Epidermal melanocyte (primary cell): ENCODE data around the gene FADS1.

Experiments
- DNase-seq: peaks from one replicate; pipeline ENCODE4 v3.0.0; 2011; ENCODE audit warnings: low spot score; ENCODE audit not compliant: insufficient read length

The FADS1 gene

DNA sequence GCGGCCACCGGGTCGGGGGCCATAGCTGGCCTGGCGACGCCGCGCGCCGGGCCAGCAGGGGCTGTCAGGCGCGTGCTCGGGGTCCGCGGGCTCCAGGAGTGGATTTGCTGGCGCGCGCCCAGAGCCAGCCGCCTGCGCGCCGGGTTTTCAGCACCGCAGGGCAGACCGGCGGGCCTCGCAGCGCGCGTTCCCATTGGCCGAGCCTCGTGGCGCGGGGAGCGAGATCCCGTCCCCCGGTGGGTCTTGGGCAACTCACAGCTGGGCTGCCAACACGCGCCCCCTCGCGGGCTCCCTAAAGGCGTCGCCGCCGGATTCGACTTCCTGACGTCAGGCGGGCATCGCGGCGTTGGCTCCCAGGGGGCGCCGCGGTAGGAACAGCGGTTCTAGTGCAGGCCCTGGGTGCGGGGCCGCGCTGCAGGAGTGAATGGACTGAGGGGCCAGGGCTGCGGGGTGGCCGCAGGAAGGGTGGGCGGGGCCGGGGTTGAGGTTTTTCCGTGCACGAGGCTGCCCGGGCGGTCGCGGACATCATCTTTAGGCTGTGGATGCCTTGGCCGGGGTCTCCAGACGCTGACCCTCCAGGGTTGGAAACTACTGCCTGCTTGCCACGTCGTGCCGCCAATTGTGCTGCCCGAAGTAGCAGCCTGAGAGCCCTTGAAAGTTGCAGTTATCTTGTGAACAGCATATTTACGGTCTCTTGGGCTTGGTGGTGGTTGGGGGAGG, at the start of gene FADS1:
FADS1 (minus strand) TSS at position 268 of the 720 bp plus-strand sequence; CDS start at position 194, 74 bp downstream.
- peak; percentile 92 for DNase-seq

DNA sequence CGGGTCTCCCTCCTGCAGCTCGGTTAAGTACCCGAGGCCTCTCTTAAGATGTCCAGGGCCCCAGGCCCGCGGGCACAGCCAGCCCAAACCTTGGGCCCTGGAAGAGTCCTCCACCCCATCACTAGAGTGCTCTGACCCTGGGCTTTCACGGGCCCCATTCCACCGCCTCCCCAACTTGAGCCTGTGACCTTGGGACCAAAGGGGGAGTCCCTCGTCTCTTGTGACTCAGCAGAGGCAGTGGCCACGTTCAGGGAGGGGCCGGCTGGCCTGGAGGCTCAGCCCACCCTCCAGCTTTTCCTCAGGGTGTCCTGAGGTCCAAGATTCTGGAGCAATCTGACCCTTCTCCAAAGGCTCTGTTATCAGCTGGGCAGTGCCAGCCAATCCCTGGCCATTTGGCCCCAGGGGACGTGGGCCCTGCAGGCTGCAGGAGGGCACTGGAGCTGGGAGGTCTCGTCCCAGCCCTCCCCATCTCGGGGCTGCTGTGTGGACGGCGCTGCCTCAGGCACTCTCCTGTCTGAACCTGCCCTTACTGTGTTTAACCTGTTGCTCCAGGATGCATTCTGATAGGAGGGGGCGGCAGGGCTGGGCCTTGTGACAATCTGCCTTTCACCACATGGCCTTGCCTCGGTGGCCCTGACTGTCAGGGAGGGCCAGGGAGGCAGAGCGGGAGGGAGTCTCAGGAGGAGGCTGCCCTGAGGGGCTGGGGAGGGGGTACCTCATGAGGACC, 49.6 kb upstream of the FADS1 start:
- no peak for DNase-seq

DNA sequence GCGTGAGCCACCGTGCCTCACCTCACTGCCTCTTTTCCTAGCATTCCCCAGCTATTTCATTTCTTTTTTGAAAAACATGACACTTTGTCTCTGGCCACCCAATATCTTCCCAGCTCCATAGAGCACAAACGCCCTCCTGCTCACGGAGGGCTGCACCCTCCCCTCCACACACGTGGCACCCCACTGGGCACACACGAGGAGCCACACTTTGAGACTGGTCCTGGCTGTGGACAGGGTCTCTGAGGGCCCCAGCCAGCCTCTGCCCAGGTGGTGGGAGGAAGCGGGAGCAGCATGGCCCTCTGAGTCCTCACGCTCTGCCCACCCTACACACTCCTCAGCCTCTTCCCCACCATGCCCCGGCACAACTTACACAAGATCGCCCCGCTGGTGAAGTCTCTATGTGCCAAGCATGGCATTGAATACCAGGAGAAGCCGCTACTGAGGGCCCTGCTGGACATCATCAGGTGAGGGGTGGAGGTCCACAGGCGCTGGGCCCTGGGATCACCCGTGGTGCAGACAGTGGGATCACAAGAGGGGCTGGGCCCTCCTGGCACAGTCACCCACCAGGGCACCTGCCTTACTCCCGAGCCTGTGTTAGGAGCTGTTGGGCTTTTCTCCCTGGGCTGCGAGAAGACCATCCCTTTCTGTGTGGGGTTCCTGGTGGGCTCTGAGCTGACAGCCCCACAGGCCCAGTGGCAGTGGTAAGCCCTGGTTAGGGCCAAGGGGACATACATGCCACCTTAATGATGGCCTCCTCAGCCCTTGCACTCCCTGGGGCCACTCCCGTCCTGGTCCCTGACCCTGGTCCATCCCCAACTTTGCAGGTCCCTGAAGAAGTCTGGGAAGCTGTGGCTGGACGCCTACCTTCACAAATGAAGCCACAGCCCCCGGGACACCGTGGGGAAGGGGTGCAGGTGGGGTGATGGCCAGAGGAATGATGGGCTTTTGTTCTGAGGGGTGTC, 48.3 kb upstream of the FADS1 start:
- no peak for DNase-seq

DNA sequence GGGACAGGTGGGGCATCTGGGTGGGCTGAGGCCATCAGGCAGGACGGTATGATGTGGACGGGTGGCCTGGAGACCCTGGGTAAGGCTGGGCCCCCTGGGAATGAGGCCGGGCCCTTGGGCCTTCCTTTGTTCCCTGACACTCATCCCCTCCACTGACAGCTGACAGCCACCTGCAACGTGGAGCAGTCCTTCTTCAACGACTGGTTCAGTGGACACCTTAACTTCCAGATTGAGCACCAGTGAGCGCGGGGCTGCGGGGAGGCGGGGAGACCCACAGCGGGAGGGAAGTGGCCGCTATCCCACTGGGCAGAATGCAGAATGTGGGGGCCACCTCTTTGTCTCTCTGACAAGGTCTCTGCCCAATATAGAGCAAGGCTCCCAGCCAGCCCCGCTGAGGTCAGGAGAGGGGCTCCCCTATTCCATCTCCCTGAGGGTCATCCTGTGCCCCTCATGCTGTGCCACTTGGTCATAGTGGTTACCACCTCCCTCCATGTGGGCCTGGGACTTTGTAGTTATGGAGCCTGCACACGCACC, 46.8 kb upstream of the FADS1 start:
- DNase-seq: no peak

DNA sequence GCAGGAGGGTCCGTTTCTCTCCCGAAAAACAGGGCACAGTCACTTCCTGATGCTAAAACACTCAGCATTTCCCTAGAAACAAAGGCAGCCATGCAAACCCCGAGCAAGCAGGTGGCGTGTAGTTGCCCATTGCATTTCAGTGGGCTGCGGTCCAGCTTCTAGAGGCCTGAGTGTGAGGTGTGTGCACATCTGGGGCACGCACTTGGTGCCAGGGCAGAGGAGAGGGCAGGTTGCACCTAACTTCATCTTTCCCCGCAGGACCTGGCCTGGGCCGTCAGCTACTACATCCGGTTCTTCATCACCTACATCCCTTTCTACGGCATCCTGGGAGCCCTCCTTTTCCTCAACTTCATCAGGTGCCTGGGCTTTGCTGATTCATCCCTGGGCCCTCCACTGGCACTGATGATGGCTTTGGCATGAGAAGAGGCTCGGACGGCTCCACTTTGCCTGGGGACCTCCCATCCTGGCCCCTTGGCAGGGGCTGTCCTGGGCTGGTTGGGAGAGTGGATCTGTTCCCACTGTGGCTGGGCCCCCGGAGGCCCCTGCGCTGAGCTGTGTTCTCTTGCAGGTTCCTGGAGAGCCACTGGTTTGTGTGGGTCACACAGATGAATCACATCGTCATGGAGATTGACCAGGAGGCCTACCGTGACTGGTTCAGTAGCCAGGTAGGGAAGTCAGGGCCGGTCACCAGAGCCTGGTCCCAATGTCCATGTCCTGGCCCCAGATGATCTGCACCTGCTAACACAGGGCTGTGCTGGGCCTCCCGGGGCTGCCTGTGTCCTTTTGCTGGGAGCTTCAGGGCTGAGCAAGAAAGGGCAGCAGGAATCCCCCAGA, 46.1 kb upstream of the FADS1 start:
- no peak for DNase-seq

DNA sequence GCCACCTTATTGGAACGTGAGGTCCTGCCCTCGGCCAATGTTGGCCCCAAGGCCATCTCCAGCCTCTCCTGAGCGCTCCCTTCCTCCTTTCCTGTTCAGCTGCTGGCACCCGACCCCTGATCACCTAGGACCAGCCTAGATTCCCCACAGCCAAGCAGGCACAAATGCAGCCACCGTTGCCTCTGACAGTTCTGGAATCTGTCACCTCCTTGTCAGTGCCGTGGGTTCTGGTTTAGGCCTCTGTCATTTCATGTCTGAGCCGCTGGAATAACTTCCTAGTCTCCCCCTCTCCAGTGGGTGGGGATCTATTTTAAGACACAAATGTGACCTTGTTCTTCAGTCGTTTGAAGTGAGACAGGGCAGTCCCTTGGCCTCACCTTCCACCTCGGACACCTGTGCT, 44.8 kb upstream of the FADS1 start:
- no peak for DNase-seq

DNA sequence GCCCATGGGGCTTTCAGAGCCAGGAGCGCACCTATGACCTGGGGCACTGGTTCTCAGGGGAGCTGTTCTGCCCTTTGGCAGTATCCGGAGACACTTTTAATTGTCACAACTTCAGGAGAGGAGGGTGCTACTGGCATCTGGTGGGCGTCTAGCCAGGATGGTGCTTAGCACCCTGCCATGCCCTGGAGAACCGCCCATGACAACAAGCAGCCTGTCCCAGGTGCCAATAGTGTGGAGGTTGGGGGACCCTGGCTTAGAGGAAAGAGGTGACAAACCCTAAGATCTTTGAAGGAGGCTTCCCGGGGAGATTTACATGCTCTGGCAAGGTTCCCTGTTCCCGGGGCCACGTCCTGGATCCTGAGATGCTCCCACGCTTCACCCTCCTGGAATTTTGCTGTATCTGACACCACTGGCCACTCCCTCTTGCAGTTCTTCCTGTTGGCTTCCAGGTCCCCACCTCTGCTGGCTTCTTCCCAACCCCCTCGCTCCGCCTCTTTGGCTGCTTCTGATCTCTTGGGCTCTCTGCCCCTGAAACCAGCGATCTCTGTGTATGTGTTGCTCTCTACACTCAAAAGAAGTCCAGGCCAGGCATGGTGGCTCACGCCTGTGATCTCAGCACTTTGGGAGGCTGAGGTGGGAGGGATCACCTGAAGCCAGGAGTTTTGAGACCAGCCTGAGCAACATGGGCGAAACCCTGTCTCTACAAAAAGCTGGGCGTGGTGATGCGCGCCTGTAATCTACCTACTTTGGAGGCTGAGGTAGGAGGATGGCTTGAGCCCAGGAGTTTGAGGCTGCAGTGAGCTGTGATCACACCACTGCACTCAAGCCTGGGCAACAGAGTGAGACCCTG, 43.5 kb upstream of the FADS1 start:
- no peak for DNase-seq

DNA sequence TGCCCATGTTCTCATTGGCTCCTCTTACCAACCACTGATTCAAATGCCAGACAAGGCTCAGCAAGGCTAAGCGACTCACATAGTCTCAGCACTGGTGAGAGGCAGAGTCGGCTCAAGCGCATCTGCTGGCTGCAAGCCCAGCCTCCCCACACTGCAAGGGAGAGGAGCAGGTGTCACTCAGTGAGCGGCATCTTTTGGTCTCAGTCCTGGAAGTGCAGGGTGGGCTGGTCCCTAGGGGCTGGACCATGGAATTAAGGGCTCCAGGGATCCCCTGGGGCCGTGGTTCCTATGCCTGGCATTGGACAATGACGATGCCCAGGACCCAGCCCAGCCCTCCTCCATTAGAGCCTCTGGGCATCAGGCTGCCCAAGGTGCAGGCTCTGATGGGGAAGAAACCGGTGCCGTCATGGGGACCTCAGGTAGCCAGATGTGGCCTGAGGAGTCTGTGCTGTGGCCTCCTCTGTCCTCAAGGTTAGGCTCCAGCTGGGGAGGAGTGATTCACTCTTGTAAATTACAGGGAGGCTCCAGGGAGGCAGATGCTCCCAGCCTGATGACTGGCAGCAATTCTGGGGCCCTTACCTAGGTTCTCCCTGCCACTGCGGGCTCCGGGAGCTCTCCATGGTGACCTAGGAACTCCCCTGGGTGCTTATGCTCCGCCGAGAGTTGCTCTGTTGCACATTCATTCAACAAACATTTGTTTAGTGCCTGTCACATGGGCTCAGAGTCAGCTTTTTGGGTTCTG, 39.3 kb upstream of the FADS1 start:
- DNase-seq: no peak

DNA sequence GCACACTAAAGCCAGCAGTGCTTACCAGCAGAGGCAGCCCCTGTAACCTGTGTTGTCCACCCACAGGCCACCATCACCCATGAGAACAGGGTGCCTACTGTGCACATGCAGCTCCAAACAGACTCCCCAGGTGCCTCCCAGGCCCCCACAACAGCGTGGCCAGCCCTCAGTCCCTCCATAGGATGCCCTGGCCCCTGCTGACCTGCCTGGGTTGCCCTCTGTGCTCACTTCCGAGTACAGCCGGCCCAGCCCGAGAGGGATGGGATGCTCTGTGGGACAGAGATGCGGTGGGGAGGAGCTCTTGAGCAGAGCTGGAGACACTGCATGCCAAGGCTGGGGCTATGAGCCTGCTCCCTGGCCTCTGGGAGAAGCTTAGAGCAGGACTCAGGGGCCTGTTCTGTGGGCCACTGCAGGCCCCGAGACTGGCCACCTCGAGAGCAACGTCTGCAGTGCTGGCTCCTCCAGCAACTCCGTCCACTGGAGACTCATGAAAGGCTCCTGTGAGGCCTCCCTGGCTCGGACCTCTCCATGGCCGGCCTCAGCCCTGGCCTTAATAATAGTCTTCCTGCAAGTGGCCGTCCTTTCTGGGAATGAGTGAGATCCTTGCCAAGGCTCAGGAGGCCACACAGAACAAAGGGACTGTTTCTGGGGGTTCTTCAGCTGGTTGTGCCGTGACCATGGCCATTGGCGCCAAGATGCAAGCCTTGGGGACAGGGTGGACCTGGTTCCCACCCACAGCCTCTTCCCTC, 38.3 kb upstream of the FADS1 start:
- no peak for DNase-seq

DNA sequence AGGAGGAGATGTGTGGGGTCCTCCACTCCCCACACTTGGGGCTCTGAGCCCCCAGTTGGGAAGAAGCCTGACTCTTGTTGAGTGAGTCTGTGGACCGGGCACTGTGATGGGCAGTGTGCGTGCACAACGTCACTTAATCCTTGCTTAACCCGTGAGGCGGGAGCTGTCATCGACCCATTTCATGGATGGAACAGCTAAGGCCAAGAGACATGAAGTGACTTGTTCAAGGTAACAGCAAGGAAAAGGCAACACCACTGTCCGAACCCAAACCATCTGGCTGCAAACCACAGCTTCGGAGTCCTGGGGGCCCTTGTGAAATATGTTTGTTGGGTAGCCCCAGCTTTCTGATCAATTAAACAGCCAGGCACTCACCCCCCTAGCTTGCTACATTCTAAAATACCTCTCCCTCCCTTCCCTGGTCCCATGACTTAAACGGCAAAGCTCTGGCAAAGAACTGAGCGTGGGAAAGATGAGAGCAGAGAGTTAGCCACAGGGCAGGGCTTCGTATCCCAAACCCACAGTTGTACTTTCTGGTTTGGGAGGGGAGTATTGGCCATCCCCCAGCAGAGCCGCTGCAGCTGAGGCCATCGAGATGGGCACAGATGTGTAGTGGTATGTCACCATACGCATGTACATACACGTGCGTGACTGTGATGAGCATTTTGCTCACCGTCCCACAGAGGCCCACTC, 37.5 kb upstream of the FADS1 start:
- DNase-seq: no peak

DNA sequence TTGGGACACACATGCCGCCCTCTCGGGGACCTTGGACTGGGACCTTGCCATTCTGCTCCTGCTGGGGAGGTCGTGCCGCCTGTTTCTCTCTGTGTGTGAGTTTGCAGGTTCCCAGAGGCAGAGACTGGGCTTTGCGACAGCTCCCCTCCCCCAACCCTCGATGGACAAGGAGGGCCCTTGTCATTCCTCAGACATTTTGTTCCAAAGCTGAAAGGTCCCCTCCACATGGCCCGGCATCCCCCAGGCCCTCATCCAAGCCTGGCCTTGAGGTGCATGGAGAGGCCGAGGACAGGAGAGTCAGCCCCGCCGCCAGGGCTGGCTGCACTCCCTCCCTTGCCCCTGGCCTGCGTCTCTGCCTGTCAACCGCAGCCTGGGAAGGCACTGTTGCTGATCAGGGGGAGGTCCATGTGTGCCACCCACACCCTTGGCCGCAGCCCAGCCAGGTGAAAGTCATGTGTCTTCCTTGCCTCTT, 36.9 kb upstream of the FADS1 start:
- no peak for DNase-seq

DNA sequence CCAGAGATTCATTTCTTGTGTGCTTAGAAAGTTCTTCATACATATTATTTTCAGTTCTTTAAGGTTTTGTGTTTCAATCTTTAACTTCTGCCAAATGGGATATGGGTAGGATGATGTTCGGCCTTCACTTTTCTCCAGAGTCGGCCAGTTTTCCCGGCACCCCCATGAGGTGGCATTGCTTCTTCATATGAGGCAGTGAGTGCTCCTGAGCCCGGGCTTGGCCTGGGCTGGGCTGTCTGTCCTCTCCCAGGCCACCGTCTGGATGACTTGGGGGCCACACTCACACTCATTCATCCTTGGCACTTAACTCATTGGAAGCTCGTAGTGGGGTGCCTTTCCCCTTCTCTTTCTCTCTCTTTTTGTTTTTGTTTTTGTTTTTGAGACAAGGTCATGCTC, 35.1 kb upstream of the FADS1 start:
- DNase-seq: no peak

DNA sequence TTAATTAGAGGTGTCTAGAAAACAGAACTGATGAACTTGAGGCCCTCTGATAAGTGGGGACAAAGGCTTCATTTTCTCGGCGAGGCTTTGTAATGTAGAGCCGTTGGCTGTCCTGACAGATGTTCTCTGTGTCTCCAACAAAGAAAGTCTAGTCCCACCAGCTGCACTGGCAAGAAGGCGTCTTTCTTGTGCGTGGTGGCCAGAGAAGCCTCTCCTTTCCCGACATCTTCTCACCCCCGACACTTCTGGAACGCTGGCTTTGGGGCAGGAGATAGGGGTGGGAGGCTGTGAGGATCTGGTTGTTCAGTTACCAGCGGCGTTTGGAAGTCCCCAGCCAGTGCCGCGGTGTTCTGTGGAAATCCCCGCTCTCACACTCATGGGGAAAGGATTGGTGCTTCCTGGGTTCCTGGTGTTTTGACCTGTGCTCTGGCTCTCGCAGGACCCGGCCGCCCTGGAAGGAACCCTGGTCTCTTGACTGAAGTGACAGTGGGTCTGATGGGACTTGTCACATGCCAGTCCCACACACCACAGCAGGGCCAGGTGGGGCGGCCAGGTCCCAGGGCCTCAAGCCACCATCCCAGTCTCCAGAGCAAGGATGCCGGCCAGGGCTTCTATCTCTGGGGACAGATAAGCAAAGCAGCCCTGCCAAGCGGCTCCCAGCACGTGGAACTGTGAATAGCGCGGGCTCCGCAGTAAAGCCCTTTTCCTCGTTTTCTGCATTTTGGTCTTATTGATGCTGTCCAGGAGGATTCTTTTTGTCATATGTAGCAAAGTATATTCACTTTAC, 34.5 kb upstream of the FADS1 start:
- DNase-seq: no peak

DNA sequence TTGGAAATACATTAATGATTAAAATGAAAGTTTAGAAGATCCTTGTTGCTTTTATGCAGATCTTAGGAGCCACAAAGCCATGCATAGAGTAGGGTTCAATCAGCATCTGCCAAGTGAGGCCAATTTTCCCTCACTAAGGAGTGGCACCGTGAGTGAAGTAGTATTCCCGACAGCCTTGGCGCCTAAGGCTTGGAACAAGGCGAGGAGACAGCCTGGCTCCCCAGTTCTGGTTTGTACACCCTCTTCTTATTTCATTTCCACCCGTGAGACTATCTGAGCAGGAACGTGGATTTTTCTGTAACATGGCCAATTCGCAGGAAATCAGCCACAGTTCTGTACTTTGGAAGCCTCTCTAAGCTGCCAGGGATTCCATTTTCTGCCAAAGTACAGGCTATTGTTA, 33.9 kb upstream of the FADS1 start:
- DNase-seq: no peak

DNA sequence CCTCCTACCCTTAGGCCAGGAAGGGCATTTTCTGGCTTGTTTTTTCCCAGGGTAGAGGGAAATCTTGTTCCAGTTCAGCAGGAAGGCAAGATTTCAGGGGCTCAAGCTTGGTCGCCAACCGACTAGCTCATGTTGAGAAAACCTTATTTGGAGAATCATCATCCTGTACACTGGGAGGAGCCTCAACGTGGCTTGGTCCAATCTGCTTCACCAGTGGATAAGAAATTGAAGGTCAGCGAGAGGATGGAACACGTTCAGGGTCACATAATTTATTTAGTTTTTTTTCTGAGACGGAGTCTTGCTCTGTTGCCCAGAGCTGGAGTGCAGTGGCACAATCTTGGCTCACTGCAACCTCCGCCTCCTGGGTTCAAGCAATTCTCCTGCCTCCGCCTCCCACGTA, 31.8 kb upstream of the FADS1 start:
- no peak for DNase-seq

DNA sequence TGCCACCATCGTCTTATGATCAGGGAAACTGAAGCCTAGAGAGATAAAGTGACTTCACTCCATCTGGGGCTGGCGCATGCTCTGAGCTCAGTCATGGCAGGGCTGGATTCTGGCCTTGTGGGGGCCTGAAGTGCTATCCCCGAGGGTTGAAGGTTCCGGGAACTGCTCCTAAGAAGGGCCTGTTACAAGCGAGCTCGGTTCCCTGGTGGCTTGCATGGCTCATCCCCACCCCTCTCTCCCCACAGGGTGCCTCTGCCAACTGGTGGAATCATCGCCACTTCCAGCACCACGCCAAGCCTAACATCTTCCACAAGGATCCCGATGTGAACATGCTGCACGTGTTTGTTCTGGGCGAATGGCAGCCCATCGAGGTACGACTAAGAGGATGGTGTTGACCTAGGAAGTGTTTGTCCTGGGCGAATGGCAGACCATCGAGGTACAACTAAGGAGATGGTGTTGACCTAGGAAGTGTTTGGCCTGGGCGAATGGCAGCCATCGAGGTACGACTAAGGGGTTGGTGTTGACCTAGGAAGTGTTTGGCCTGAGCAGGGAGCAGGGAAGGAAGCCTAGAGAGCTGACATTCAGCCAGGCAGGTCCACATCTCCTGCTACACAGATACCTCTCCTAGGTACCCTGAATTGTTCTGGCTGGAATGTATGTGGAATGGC, 31.2 kb upstream of the FADS1 start:
- no peak for DNase-seq
